ENCODE results near the gene ZNF511.
A peak's percentile ranks its signal among the peaks of the same experiment; 100 is the strongest.

The ZNF511 gene

DNA sequence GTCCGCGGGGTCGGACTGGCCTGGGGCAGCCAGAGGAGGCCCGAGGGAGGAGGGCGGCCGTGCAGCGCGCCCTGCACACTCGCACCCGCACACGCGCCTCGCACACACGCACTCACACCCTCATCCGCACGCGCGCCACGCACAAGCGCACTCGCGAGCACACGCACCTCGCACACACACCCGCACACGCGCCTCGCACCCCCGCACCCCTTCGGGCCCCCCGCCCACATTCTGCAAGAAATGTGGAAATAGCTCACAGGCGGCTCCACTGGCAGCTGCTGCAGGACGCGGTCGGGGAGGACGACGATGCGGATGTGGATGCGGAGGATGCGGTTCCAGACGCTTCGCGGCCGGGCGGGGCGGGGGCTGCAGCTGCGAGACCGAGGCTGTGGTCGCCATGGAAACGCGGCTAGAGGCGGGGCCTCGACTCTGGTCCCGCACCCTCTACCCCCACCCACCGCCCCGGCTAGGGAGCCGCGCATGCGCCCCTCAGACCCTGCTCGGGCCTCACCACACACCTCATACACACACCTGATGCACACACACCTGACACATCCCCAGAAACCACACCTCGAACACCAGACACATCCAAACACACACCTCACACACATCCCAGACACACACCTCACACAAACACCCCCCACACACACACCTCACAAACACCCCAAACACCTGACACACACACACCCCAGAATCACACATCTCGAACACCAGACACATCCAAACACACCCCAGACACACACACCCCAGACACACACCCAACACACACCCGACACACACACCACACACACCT lies 28.1 kb downstream of the ZNF511 start, which contains the start of gene CALY:
Gene CALY (minus strand): TSS at position 320 of the 793 bp plus-strand sequence. CDS start 7,907 bp downstream, outside the sequence.
- peak; percentile 75 to 84 for DNase-seq

- DNase-seq, result no peak
These were observed 28.6 kb downstream of the ZNF511 start for GRCh38 chr10:133337370-133337725.

GRCh38 chr10:133338080-133339071 lies 29.7 kb downstream of the ZNF511 start:
- DNase-seq, result no peak

- no peak for DNase-seq
These were observed 31.1 kb downstream of the ZNF511 start for GRCh38 chr10:133339708-133340380.

DNA sequence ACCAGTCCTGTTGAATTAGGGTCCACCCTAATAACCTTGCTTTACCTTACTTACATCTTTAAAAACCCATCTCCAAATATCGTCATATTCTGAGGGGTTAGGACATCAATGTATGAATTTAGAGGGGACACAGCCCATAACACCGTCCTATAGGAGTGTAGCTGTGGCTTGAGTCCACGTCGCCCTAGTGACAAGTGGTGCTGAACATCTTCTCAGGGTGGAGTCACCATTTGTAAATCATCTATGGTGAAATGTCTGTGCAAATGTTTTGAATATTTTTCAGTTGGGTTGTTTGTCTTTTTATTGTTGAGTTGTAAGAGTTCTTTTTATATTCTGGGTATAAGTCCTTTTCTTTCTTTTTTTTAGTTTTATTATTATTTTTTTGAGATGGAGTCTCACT lies 33.3 kb downstream of the ZNF511 start:
- DNase-seq, result no peak

DNA sequence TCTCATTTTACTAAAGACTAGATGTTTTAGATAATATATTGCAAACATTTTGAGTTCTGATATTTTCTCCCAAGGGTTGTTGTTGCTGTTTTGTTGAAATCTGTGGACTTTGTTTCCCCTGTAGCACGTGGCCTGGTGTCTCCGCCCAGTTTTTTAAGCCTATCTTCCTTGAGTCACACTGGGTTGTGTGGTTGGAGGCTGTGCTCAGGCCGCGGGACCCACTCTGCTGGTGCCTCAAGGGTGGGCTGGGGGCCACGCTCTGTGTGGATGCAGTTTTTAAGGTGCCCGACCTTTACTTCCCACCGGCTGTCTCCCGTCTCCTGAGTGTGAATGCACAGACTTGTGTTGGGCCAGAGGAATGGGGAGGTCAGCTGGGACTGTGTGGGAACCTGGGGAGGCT lies 34.2 kb downstream of the ZNF511 start:
- DNase-seq, result no peak

DNA sequence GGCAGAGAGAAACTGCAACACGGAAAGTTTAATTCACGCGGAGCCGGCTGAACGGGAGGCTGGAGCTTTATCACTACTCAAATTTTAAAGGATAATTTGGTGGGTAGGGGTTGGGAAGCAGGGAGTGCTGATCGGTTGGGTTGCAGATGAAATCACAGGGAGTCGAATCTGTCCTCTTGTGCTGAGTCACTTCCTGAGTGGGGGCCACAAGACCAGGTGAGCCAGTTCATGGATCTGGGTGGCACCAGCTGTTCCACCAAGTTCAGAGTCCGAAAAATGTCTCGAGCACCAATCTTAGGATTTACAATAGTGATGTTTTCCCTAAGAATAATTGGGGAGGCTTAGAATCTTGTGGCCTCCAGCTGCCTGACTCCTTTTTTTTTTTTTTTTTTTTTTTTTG lies 34.8 kb downstream of the ZNF511 start:
- DNase-seq, result no peak

DNA sequence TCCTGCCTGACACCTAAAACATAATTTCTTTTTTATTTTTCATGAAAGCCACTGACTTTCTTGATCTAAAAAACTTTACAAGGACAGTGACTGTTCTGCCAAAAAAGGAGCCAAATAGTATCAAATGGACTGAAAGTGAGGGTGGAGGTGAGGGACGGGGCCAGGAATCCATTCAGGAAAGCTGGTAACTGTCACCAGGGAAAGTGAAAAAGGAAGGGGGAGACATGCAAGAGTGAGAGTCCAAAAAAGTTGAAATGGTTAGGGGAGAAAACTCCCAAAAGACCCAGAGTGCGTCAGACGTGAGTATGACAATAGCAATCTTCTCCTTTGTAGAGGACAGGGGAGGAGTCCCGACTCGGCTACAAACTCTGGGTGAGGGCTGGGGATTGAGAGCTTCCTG lies 35.5 kb downstream of the ZNF511 start:
- DNase-seq, result no peak

DNA sequence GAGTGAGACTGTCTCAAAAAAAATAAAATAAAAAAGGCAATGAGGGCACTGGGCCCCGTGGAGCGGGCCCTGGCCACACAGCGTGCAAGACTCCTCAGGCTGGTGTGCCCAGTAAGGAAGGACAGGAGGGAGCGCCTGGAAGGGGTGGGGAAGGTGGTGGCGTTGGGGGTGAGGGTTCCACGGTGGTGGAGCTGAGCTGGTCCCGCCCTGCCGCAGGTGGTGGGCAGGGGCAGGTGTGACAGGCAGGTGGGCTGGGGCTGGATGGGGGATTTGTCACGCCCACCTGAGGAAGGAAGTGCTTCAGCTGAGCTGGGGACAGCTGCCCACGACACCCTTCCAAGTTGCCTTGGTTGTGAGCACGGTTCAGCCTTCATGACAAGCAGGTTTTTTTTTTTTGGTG lies 37.7 kb downstream of the ZNF511 start:
- DNase-seq, result no peak

DNA sequence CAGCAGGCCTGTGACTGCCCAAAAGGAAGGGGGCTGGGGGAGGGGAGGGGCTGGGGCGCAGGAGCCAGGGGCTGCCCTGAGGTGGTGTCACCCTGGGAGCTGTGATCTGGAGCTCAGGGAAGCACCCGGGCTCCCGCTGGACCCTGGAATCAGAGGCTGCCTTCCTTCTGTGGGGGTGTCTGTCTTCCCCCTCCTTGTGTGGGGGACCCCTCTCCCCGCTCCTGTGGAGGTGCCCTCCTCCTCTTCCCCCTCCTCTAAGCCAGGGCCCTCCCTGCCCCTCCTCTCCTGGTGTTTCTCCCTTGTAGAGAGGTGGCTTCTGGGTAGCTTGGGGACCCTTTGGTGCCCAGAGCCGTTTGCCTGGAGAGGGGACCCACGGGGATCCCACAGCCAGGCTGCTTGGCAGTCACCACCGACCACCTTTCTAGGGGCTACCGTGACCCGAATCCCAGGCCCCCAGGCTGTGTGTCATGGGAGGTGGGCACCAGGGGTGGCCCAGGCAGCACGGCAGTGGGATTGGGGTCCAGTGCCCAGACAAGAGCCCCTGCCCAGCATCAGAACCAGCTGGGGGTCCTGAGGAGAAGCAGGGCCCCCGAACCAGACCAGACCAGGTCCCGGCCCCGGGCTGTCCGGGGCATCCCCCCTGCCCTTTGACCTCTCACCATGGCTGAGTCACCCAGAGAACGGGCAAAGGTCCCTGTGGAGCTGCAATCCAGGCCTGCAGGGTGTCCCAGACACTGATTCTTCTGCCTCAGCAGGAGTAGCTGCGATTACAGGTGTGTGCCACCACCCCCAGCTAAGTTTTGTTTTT lies 39.2 kb downstream of the ZNF511 start:
- DNase-seq, result no peak

DNA sequence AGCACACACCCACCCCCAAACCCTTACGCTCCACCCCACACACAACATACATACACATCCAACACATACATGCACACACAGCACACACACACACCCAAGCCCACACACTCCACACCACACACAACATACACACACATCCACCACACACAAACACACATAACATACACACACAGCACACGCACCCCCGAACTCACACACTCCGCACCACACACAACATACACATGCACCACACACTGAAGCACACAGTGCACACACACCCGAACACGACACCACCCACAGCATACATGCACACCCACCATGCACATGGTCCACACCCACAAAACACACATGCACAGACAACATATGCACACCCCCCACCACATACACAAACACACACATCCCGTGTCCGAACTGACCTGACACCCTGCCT lies 40.5 kb downstream of the ZNF511 start:
- DNase-seq, result no peak

DNA sequence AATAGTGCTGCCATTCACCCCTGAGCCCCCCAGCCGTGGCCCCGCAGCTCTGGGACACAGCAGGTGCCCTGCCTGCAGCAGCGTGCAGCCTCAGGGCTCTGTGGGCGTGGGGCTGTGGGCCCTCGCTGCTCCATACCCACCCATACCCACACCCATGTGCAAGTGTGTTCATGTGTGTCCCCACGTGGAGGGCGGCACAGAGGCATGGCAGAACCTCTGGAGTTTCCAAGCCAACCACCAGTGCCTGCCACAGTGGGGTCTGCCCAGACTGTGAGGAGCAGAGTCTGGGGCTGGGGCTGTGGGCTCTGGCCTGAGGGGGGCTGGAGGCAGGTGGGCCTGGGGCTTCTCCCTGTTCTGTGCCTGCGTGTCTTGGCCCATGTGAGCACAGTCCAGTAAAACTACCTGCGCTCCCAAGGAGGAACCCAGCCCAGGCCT lies 40.9 kb downstream of the ZNF511 start:
- no peak for DNase-seq

DNA sequence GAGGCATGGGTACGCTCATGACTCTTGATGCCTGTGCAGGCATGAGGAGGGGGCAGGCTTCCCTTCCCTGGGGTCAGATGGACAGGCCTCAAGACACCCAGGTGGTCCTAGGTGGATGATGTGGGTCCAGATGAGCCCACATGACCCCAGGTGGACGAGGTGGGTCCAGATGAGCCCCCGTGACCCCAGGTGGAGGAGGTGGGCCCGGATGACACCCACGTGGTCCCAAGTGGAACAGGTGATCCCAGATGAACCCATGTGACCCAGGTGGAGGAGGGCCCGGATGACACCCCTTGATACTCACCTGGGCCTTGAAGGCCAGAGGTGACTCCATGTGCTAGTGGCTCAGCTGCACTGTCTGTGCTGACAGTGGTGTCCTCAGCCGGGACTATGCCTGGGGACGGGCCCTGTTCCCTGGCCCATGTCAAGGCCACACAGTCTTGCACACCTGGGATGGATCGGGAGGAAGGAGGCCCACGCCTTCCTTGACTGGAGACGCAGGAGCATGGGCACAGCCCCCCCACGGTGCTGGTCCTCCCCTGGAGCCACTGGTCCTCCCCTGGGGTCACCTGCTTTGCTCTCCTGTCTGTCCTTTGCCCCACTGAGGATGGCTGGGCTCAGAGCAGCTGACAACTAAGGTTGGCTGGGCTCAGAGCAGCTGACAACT lies 41.7 kb downstream of the ZNF511 start:
- DNase-seq, result no peak

DNA sequence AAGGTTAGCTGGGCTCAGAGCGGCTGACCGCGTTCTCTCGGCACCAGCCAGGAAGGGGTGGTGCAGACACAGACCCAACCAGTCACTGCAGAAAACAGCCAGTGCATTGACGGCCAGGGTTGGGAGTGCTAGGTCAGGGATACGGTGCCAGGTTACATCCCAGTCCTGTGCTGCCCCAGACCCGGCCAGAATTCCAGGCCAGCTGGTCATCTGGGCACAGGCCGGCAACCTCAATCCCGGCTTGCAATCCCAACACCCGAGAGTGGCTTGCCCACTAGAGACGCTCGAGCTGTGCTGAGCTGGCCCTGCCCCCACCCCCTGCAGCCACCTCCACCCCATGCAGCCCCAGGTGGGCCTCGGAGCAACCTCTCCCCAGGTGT lies 42.2 kb downstream of the ZNF511 start:
- DNase-seq, result no peak

DNA sequence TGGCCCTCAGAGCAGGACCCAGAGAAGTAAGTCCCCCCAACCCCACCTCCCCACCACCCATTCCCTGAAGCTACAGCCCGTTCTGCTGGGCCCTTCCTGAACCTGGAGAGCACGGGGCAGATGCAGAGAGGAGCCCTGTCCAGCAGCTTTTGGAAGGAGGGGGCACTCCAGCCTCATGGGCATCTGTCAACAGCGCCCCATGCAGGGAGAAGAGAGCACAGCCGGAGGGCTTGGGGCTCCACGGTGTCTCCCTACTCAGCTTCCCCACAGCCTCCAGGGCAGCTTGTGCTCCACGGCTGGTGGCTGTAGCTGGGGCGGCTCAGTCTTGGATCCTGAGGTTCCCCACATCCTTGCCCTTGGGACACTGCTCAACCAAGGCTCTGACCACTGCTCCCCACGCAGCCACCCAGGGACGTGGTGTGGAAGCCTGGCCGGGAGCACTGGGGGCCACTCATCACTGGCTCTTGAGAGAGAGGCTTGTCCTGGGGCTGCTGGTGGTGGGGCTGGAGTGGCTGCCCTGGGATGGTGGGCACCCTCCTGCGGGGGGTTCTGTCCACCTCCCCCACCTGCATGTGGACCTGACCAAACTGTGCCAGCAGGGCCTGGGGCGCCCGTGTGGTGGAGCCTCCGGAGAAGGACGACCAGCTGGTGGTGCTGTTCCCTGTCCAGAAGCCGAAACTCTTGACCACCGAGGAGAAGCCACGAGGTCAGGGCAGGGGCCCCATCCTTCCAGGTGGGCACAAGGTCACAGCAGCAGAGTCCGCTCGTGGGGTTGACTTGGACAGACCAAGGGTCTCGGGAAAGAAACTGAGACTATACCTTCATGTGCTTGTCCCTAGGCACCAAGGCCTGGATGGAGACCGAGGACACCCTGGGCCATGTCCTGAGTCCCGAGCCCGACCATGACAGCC lies 42.9 kb downstream of the ZNF511 start:
- DNase-seq, result no peak

DNA sequence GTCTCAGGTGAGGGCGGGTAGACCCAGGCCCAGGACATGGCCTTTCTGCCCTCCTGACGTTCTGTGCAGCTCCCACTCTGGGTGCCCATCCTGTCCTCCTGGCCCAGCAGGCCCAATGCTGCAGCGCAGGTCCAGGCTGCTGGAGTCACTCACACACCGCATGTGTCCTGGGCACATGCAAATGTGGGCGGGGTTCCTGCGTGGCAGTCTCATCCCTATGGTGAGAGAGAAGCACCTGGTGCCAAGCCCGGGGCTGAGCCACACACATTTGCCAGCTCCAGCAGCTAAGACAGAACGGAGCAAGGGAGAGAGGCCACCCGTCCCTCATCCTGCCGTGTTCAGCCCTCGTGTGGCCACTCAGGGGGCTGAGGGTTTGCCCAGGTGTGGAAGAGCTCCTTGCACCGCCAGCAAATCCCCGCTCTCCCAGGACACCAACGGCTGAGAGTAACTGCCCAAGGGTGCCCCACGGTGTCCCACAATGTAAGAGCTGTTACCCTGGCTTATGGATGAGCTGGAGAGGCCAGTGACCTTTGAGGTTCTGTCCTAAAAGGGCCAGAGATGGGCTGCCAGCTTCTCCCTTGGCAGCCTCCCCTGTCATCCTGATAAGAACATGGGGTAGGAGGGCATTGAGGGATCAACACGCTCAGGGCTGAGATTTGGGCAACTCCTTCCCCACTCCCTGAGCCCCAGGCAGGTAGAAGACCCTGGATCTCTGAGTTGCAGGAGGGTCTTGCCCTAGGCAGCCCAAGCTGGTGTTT lies 44.7 kb downstream of the ZNF511 start:
- no peak for DNase-seq

DNA sequence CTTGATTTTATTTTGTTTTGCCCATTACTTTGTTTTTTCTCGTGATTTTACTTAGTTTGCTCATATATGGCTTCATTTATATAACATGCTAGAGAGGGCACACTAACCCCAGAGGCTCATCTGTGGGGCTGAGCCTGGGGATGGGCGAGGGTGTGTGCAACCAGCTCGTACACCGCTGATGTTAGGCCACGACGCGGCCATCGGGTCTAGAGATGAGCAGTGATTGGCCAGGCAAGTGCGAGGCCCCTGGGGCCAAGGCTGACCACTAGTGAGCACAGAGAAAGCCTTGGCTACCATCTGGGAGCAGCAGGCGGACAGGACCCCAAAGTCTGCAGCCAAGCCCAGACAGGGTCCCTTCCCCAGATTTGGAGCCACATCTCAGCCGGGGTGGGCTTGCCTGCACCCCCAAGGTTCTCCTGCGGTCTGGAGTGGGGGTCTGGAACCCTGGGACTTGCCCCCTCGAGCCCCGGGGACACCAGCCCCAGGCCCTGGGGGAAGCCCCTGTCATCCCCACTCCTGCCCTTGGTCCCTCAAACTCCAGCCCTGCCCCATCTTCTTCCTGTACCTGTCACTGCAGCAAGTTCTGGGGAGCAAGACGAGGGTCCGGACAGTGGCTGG lies 45.4 kb downstream of the ZNF511 start:
- no peak for DNase-seq

DNA sequence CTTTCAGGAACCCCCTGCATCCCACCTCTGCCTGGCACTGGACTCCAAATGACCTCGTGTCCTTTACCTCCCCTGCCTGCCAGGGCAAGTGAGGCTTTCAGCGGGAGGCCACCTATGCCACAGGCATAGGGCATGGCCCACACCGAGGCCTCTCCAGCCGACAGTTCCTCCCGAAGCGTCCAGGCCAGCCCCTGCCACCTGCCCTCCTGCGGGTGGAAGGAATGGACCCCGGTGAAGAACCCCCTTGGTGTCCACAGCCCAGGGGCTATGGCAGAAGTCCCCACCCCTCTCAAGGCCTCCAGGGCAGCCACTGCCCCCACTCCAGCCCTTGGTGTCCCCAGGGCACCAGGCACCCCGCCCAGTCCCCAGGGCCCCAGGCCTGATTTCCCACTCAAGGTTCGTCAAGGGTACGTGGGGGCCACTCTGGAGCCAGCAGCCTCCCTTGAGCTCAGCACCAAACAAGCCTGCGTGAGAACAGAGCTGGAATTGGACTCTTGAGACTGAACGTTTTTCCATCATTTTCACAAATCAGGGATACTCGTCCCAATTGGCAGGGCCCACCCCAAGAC lies 46.0 kb downstream of the ZNF511 start:
- no peak for DNase-seq

DNA sequence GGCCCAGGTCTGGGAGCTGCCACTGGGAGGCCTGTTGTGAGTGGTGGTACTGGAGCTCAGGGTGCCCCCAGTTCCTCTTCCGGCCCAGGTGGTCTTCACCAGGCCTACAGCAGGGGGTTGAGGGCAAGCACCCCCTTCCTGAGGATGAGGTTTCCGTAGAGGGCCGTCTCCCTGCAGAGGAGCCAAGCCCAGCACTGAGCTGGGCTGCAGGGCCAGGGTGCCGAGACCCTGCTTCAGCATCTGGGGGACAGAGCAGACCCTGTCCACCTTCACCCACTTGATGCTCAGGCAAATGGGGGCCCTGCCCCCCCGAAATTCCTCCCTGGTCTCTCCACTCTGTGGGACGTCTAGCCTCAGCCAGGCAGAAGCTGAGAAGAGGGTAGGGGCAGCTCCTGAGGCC lies 46.6 kb downstream of the ZNF511 start:
- no peak for DNase-seq
